Kidney (tissue), 14 donors: Measurements from ENCODE around the gene KRT6A. TPM values are rescaled to one million over a fixed set of nuclear protein-coding genes. Genes with fewer than 3 reads are reported as not detected.

Experiments used
- DNase-seq, 5 donors: peaks; one replicate each; pipeline ENCODE4 v3.0.0-alpha.2; 2013 to 2020
- FAIRE-seq: peaks from 2 replicates; lab custom pipeline; 2012; peaks lifted over from hg19 to GRCh38; lab: Jason Lieb, UNC
- H3K27ac ChIP-seq, 2 donors: one replicate each; pipeline ENCODE4 v1.7.0; 2013; ENCODE audit warnings: low read depth in 2 of 2, low read length in 2 of 2, inconsistent platforms in 1 of 2
- H3K27me3 ChIP-seq: one replicate; pipeline ENCODE4 v1.7.1; 2013; ENCODE audit warnings: low read length, inconsistent platforms; ENCODE audit not compliant: control insufficient read depth, insufficient read depth
- H3K36me3 ChIP-seq, 3 donors: one replicate each; pipeline versions ENCODE4 v1.7.0 to v1.7.1; 2013; ENCODE audit warnings: low read length in 3 of 3, control low read depth in 1 of 3, inconsistent platforms in 1 of 3; ENCODE audit not compliant: insufficient read depth in 3 of 3, control insufficient read depth in 2 of 3
- H3K4me1 ChIP-seq, 3 donors: one replicate each; pipeline versions ENCODE4 v1.7.0 to v1.7.1; 2013; ENCODE audit warnings: low read length in 3 of 3, inconsistent platforms in 1 of 3, low read depth in 1 of 3; ENCODE audit not compliant: control insufficient read depth in 2 of 3, insufficient read depth in 2 of 3
- H3K4me3 ChIP-seq, 3 donors: one replicate each; pipeline versions ENCODE4 v1.7.0 to v1.8.1; 2013; ENCODE audit warnings: low read length in 3 of 3, control low read depth in 1 of 3, inconsistent platforms in 1 of 3
- H3K9ac ChIP-seq, 3 donors: one replicate each; pipeline versions ENCODE4 v1.7.0 to v1.7.1; 2013; ENCODE audit warnings: low read length in 3 of 3, control low read depth in 1 of 3, inconsistent platforms in 1 of 3
- H3K9me3 ChIP-seq, 3 donors: one replicate each; pipeline versions ENCODE4 v1.7.0 to v1.7.1; 2013; ENCODE audit warnings: low read length in 3 of 3, control low read depth in 1 of 3, inconsistent platforms in 1 of 3; ENCODE audit not compliant: control insufficient read depth in 2 of 3, insufficient read depth in 1 of 3
- CTCF ChIP-seq: IDR thresholded peaks from 3 replicates; pipeline ENCODE4 v1.5.1; 2012; ENCODE audit warnings: mild to moderate bottlenecking, moderate library complexity, borderline replicate concordance; ENCODE audit not compliant: insufficient read depth; ENCODE audit errors: extremely low read depth
- intact Hi-C: fragments of 100-400 bp; cut with DNase I; formaldehyde crosslinking; loops from one replicate; pipeline ENCODE4 v1.11.1; 2022
- polyA plus RNA-seq: library from polyadenylated mRNA; stranded (reverse); fragments of 350-450 nt; fragmentation: Illumina TruSeq; extraction: RNeasy Lipid Tissue Mini Kit (QIAGEN cat#74804); gene quantifications from one replicate; pipeline ENCODE4 v1.2.3, GENCODE V29; 2014; ENCODE audit warnings: low read depth, low replicate concordance; ENCODE audit not compliant: insufficient read depth
- total RNA-seq: library from RNA; stranded (reverse); fragmentation: NEBNext Ultra II Directional; extraction: Animal tissue kit (Norgen Biotek cat#: 25700); gene quantifications from one replicate; pipeline ENCODE4 v1.2.1, GENCODE V29; 2021
- donor health status: control.
- donor health status: control.
- donor health status: control.
- donor health status: control.
- donor health status: control.
- donor health status: DM: yes; HTN: yes; CAD: no.
- donor health status: Normal renal cell carcinoma (clear cell type).

The KRT6A gene
- total and polyA plus RNA-seq, 2 donors from 2014 or later: not detected

- Histone ChIP-seq H3K4me3 (no peak overlapping the region), H3K27me3 (no peaks in the 10 kb centered on the region), H3K9ac (no peak overlapping the region), H3K27ac (no peak overlapping the region), H3K9me3 (no peaks in the 10 kb centered on the region), H3K4me1 (no peaks in the 10 kb centered on the region), H3K36me3 (no peaks in the 10 kb centered on the region)
- DNase-seq (peak in 1 of 5 donors; percentile 5), FAIRE-seq (no peak)
- intact Hi-C loops: no loop called here
- TF ChIP-seq CTCF: no peak
Observed at GRCh38 chr12:52517888-52518287, 24.8 kb upstream of the KRT6A start.

- no peaks in the 10 kb centered on the region for H3K27me3 ChIP-seq
- no peaks in the 10 kb centered on the region for H3K36me3 ChIP-seq
- H3K4me1 ChIP-seq: no peaks in the 10 kb centered on the region
- FAIRE-seq (no peak), DNase-seq (peak in 1 of 5 donors; percentile 1)
- no peak overlapping the region for H3K4me3 ChIP-seq
- H3K9ac ChIP-seq: no peak overlapping the region
- no peak for TF ChIP-seq CTCF
- intact Hi-C loops: no loop called here
- H3K27ac ChIP-seq: no peak overlapping the region
- no peaks in the 10 kb centered on the region for H3K9me3 ChIP-seq
Observed at GRCh38 chr12:52517005-52517835, 24.2 kb upstream of the KRT6A start.

GRCh38 chr12:52515927-52516831 is 23.1 kb upstream of the KRT6A start:
- intact Hi-C loops: no loop called here
- Histone ChIP-seq H3K36me3 (no peaks in the 10 kb centered on the region), H3K4me1 (no peaks in the 10 kb centered on the region), H3K9ac (no peak overlapping the region), H3K9me3 (no peaks in the 10 kb centered on the region), H3K4me3 (no peak overlapping the region), H3K27me3 (no peaks in the 10 kb centered on the region), H3K27ac (no peak overlapping the region)
- FAIRE-seq (no peak), DNase-seq (no peak)
- no peak for TF ChIP-seq CTCF
